Esophagus (tissue), 2 donors: ENCODE measurements around the gene SVBP. TPM values are rescaled to one million over a fixed set of nuclear protein-coding genes. Genes with fewer than 3 reads are reported as not detected.

Experiments used
- H3K27ac ChIP-seq, 2 donors: one replicate each; pipeline ENCODE4 v1.5.1; 2013; ENCODE audit warnings: low read depth in 2 of 2, mild to moderate bottlenecking in 2 of 2, inconsistent platforms in 1 of 2, low read length in 1 of 2, moderate library complexity in 1 of 2
- H3K27me3 ChIP-seq, 2 donors: one replicate each; pipeline ENCODE4 v1.6.1; 2013; ENCODE audit warnings: low read length in 2 of 2, control low read depth in 1 of 2, mild to moderate bottlenecking in 1 of 2; ENCODE audit not compliant: insufficient read depth in 2 of 2, control insufficient read depth in 1 of 2
- H3K36me3 ChIP-seq, 2 donors: one replicate each; pipeline ENCODE4 v1.6.1; 2013; ENCODE audit warnings: low read length in 1 of 2; ENCODE audit not compliant: control insufficient read depth in 2 of 2, insufficient read depth in 2 of 2
- H3K4me1 ChIP-seq, 2 donors: one replicate each; pipeline ENCODE4 v1.6.1; 2013; ENCODE audit warnings: low read length in 1 of 2; ENCODE audit not compliant: control insufficient read depth in 2 of 2, insufficient read depth in 2 of 2
- H3K4me3 ChIP-seq, 2 donors: one replicate each; pipeline ENCODE4 v1.5.1; 2013; ENCODE audit warnings: low read length in 2 of 2, mild to moderate bottlenecking in 2 of 2, low read depth in 1 of 2, moderate library complexity in 1 of 2
- H3K9me3 ChIP-seq, 2 donors: one replicate each; pipeline ENCODE4 v1.6.1; 2013; ENCODE audit warnings: mild to moderate bottlenecking in 2 of 2, low read depth in 1 of 2, low read length in 1 of 2, moderate library complexity in 1 of 2; ENCODE audit not compliant: control insufficient read depth in 2 of 2, insufficient read depth in 1 of 2
- WGBS, 2 donors: extraction: QIAGEN DNeasy Blood & Tissue Kit; methylation state at CpG; one replicate each; pipeline ENCODE4 v1.1.7; 2013; 5-methylcytosine and 5-hydroxymethylcytosine counted together
- polyA plus RNA-seq, 2 donors: library from polyadenylated mRNA; stranded (reverse); fragments of 200-250 nt; gene quantifications; one replicate each; pipeline ENCODE4 v1.2.3, GENCODE V29; 2013
- donor health status: healthy with polysubstance abuse.
- donor health status: Bipolar disorder and iron deficiency.

SVBP gene
- polyA plus RNA-seq, 2 donors = 13.3 to 16.7 TPM

DNA sequence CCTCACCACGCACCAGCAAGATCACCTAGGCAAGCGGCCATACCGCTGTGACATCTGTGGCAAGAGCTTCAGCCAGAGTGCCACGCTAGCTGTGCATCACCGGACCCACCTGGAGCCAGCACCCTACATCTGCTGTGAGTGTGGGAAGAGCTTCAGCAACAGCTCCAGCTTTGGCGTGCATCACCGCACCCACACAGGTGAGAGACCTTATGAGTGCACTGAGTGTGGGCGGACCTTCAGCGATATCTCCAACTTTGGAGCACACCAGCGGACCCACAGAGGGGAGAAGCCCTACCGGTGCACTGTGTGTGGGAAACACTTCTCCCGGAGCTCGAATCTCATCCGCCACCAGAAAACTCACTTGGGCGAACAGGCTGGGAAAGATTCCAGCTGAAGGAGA, 34.2 kb upstream of the SVBP start:
- H3K36me3 ChIP-seq = peaks cover 7 to 10% of the 10 kb centered on the region in 2 donors
- WGBS, 2 donors = 98% methylated on average over 15 of the region's 15 CpGs
- H3K4me3 ChIP-seq = no peak overlapping the region
- no peaks in the 10 kb centered on the region for H3K27me3 ChIP-seq
- peaks cover 0 to 7% of the 10 kb centered on the region in 2 donors for H3K4me1 ChIP-seq
- no peak overlapping the region for H3K27ac ChIP-seq
- H3K9me3 ChIP-seq = peaks cover 0 to 8% of the 10 kb centered on the region in 2 donors

DNA sequence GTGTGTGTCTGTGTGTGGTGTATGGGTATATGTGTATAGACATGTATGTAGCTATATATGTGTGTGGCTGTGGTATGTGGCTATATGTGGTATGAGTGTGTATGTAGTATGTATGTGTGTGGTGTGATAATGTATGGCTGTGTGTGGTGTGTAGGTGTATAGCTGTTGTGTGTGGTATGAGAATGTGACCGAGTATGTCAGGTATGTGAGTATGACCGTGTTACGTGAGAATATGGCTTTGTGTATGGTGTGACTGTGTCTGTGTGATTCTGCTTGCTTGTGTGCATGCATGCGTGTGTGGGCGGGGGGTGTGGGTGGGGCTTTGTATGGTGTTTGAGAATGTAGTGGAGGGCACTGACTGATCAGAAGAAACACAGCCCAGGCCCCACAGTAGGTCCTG, 32.7 kb upstream of the SVBP start:
- 95 to 96% methylated on average over 5 of the region's 5 CpGs for WGBS, 2 donors
- peaks cover 0 to 7% of the 10 kb centered on the region in 2 donors for H3K4me1 ChIP-seq

DNA sequence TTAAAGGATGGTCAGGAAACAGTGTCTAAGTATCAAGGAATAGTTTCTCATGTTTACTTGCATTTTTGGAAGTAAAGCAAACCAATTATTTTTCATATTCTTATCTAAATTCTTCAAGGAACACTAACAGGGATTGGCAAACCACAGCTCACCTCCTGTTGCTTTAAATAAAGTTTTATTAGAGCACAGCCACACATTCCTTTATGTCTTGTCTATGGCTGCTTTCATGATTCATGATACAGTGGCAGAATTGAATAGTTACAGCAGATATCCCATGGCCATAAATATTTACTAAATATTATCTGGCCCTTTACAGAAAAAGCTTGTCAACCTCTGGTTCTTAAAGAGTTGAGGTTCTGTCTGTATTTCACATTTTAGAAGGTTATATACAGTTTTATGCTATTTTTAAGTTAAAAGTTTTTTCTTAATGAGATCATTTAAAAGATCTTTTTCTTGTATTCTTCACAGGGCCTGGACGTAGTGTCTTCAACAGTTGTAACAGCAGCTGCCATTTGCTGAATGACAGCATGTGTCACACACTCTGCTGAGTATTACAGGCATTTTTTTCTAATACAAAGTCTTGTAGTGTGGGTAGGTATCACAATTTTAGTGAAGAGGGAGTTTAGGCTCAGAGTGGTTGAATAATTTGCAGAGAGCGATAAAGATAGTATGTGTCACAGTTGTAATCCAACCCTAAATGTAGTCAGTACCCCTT, 31.8 kb upstream of the SVBP start:
- peaks cover 0 to 8% of the 10 kb centered on the region in 2 donors for H3K9me3 ChIP-seq
- H3K27ac ChIP-seq = no peak overlapping the region
- 93 to 95% methylated on average over 2 of the region's 2 CpGs for WGBS, 2 donors
- H3K27me3 ChIP-seq = no peaks in the 10 kb centered on the region
- no peak overlapping the region for H3K4me3 ChIP-seq
- peaks cover 7 to 10% of the 10 kb centered on the region in 2 donors for H3K36me3 ChIP-seq
- H3K4me1 ChIP-seq = peaks cover 0 to 7% of the 10 kb centered on the region in 2 donors

More for the DNA sequence above, 32.7 kb upstream of the SVBP start:
- Histone ChIP-seq H3K27ac (no peak overlapping the region), H3K9me3 (peaks cover 0 to 8% of the 10 kb centered on the region in 2 donors), H3K27me3 (no peaks in the 10 kb centered on the region), H3K36me3 (peaks cover 7 to 10% of the 10 kb centered on the region in 2 donors), H3K4me3 (no peak overlapping the region)

DNA sequence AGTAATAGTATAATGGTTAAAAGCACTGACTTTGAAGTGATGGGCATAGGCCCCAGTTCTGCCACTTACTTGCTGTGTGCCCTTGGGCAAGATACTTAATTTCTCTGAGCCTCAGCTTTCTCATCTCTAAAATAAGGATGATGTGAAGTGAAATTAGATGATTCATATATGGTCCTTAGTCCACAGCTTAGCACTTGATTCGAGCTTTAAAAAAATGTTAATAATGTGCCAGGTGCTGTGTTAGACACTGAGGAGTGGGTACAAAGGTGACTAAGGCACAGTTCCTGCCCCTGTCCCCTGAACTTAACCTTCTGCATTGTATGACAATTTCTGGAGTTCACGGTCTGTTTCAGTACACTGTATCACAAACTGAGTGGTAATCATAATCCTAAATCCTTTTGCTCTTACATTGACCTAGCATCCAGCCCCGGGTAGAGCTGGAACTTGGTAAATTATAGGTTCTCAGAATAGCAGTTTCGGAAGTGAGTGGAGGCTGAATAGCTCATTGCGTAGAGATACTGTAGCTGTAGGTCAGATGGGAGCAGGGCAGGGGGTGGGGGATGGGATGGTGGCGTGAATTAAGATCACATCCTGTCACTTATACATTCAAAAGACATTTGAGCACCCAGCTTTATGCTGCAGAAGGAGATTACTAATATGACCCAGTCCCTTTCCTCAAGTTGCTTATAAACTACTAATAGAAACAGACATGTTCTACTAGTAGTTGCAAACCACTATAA, 30.7 kb upstream of the SVBP start:
- no peaks in the 10 kb centered on the region for H3K27me3 ChIP-seq
- H3K4me1 ChIP-seq = peaks cover 0 to 7% of the 10 kb centered on the region in 2 donors
- H3K27ac ChIP-seq = no peak overlapping the region
- 66 to 68% methylated on average over 6 of the region's 6 CpGs for WGBS, 2 donors
- no peak overlapping the region for H3K4me3 ChIP-seq
- H3K36me3 ChIP-seq = peaks cover 7 to 10% of the 10 kb centered on the region in 2 donors
- peaks cover 0 to 8% of the 10 kb centered on the region in 2 donors for H3K9me3 ChIP-seq

DNA sequence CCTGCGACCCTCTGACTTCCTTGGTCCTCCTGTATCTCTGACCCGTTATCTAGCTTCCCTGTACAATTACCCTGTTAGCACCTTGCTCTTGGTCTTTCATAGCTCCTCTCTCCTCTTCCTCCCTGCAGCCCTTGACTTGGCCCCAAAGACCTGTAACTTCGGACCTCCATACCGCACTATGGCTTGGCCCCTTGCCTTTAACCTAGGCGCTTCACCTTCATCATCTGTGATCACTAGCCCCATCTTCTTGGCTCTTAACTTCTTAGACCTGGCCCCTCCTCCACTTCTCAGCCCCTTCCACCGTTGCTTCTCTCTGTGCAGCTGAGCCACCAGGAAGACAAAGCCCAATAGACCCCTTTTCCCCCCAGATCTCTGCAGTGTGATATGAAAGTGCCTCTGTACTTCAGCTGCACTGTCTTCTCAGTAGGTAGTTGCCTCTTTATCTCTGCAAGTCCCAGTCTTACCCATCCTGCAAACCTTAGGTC, 30.0 kb upstream of the SVBP start:
- Histone ChIP-seq H3K4me1 (peaks cover 0 to 7% of the 10 kb centered on the region in 2 donors), H3K36me3 (peaks cover 10% of the 10 kb centered on the region in 2 donors), H3K27me3 (no peaks in the 10 kb centered on the region), H3K9me3 (peaks cover 0 to 8% of the 10 kb centered on the region in 2 donors), H3K4me3 (peak overlapping the region; percentile 73 to 91), H3K27ac (no peak overlapping the region)
- WGBS, 2 donors = 6 to 8% methylated on average over 6 of the region's 6 CpGs

DNA sequence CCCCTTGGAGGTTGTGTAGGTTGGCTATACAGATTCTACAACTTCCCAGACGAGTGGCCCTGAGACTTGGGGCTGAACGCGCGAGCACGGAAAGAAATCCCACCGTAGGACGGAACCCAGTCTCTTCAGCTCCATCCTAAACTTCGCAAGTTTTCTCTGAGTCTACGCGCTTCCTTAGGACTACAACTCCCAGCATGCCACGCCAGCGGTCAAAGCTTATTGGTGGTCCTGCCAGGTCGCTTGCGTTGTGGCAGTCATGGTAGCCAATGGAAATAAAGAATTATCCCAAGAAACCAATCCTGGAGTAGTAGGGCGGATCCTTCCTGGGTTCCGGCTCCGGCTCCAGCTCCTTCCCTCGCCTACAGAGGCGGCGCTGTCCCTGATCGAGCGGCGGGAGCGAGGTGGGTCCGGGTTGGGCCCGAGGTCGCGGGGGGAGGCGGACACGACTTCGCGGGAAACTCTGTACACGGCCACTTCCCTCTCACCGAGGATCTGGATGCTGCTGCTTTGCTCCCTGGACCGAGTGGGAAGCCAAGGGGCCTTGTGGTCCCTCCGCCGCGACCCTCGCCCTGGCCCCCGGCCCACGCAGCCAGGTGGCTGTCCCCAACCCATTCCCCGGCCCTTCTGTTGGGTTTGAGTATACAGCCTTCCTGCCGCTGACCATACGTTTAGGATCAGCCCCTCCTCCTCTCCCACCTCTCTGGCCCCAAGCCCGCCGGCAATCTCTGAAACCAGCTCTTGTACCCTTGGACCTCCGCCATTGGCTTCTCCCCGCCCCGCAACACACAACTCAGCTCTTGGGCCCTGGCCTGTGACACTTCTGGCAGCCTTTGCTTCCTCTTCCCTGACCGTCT, 29.3 kb upstream of the SVBP start, which contains the start of gene ZNF691:
TSS of gene ZNF691 (plus strand) at position 357 of the 854 bp plus-strand sequence. CDS start 3,046 bp downstream, outside the sequence.
- H3K27me3 ChIP-seq = no peaks in the 10 kb centered on the region
- WGBS, 2 donors = 0 to 1% methylated on average over 50 of the region's 50 CpGs
- peaks cover 0 to 8% of the 10 kb centered on the region in 2 donors for H3K9me3 ChIP-seq
- peaks cover 9 to 10% of the 10 kb centered on the region in 2 donors for H3K36me3 ChIP-seq
- H3K4me3 ChIP-seq = peak within 1 kb of the TSS; percentile 73 to 91
- peak within 1 kb of the TSS; percentile 67 to 84 for H3K27ac ChIP-seq
- peaks cover 0 to 7% of the 10 kb centered on the region in 2 donors for H3K4me1 ChIP-seq

DNA sequence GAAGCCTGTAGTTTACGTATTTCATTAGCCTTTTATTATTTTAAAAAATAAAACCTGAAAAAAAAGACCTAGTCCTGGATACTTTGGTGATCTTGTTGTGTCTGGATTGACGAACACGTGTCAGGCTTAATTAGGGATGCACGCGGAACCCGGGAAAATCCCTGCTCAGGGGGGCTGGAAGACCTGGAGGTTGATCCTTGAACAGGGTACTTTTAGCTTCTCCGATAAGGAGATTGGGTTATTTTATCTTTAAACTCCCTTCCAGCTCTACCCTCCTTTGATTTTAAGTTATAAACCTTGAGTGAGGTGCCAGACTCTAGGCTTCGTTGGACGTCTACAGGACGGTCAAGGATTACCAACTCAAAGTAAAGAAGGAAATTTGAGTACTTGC, 28.7 kb upstream of the SVBP start:
- 6 to 9% methylated on average over 10 of the region's 10 CpGs for WGBS, 2 donors
- Histone ChIP-seq H3K4me3 (peak overlapping the region; percentile 45 to 63), H3K27ac (peak overlapping the region in 1 of 2 donors; percentile 58), H3K36me3 (peaks cover 5 to 7% of the 10 kb centered on the region in 2 donors), H3K4me1 (peaks cover 0 to 7% of the 10 kb centered on the region in 2 donors), H3K9me3 (peaks cover 0 to 2% of the 10 kb centered on the region in 2 donors), H3K27me3 (no peaks in the 10 kb centered on the region)

DNA sequence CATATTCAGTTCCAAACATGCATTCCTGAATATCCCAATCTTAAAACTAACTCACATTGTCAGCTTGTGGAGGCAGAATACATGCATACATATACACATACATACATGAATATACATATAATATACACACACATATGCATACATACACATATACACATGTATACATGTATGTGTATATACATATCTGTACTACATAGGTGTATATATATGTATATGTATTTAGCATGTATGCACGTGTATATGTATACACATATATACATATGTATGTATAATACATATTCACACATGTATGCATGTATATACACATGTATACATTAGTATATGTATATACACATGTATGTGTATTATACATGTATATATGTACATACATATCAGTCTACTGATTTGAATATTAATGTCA, 28.0 kb upstream of the SVBP start:
- H3K9me3 ChIP-seq = no peaks in the 10 kb centered on the region
- H3K4me1 ChIP-seq = peaks cover 0 to 7% of the 10 kb centered on the region in 2 donors
- H3K4me3 ChIP-seq = no peak overlapping the region
- WGBS, 2 donors = 67 to 69% methylated on average over 1 of the region's 1 CpG
- peaks cover 3 to 7% of the 10 kb centered on the region in 2 donors for H3K36me3 ChIP-seq
- no peak overlapping the region for H3K27ac ChIP-seq
- no peaks in the 10 kb centered on the region for H3K27me3 ChIP-seq
